GM18511 (cell line): Measurements from ENCODE around the gene CLCN2.
A peak's percentile ranks its signal among the peaks of the same experiment; 100 is the strongest.

Experiments used
- ATAC-seq: cut with Tn5 transposase; IDR thresholded peaks from one replicate; pipeline ENCODE4 v1.9.1; 2021; ENCODE audit warnings: mild to moderate bottlenecking, moderate library complexity; ENCODE audit not compliant: unreplicated experiment

Gene CLCN2

GRCh38 chr3:184361932-184362667 lies 695 bp upstream of the CLCN2 start:
- ATAC-seq: peak; percentile 11

GRCh38 chr3:184360929-184361531 lies 375 bp downstream of the CLCN2 start:
- peak; percentile 4 for ATAC-seq

- ATAC-seq: no peak
Observed at GRCh38 chr3:184360070-184360928, 1.1 kb downstream of the CLCN2 start.

GRCh38 chr3:184359610-184360009 lies 1.8 kb downstream of the CLCN2 start:
- no peak for ATAC-seq

GRCh38 chr3:184358921-184359350 lies 2.5 kb downstream of the CLCN2 start:
- no peak for ATAC-seq

DNA sequence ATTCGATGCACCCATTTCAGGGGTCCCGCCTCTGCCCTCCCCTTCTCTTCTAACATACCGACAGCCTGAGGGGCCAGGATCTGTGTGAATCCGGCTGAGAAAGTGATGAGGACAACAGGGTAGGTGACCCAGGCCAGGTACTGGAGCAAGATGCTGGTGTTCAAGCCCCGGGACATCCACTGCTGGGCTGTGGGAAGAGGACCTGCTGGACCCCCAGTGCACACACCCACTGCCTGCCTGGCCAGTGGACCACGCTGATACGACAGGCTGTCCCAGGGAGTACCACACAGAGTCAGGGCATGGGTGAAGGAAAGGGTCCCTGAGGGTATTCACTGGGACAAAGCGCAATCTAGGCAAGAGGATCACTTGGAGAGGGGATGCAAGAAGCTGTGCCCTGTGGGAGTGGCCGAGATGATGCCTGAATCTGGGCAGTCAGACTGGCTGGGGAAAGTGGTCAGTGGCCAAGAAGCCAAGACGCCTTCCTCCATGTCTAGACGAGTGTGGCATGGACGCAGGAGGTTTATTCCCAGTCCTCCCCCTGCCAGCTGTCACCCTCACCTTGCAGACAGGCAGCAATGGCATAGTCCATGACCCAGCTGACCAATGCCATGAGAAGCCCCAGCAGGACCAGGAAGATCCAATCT lies 3.2 kb downstream of the CLCN2 start:
- ATAC-seq: no peak

- no peak for ATAC-seq
Observed at GRCh38 chr3:184357248-184358123, 3.9 kb downstream of the CLCN2 start.

GRCh38 chr3:184355261-184356040 lies 6.0 kb downstream of the CLCN2 start:
- ATAC-seq: no peak

DNA sequence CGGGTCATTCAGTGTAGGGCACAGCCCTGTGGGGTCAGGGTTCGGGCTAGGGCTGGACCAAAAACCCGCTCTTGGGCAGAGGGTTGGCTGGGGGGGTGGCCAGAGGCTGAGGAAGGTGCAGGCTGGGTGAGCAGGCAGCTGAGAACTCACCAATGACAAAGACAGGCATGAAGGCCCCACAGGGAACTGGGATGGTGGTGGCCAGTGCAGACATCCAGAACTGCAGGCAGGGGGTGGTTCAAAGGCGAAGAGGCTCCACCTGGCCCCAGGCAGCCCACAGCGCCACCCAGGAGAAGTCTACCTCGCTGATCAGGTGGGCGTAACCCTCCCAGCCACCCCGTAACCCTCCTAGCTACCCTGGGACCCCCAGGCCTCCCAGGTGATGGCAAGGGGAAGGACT lies 6.7 kb downstream of the CLCN2 start:
- ATAC-seq: no peak

DNA sequence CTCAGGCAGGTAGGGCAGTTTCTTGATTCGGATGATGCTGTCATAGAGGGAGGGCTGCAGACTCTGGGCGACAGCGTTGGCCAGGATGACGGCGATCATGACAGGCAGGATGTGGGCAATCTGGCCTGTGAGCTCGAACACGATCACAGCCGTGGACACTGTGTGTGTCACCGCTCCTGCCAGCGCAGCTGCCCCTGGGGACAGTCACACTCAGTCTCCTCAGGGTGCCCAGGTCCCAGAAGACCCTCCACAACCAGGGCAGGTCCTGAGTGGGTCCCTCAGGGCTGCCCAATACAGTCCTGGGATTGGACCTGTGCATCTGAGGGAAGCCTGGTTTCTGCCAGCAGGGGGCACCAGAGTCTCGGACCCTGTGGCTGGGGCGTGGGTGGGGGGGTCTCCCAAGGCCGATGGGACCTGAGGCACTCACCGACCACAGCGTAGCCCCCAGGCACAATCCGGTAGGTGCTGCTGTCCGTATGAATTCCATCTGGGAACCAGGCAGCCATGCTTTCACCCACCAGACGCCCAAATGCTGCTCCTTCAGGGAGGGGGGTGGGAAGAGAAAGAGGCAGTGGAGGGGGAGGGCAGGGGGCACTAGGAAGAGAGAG lies 7.2 kb downstream of the CLCN2 start:
- no peak for ATAC-seq

DNA sequence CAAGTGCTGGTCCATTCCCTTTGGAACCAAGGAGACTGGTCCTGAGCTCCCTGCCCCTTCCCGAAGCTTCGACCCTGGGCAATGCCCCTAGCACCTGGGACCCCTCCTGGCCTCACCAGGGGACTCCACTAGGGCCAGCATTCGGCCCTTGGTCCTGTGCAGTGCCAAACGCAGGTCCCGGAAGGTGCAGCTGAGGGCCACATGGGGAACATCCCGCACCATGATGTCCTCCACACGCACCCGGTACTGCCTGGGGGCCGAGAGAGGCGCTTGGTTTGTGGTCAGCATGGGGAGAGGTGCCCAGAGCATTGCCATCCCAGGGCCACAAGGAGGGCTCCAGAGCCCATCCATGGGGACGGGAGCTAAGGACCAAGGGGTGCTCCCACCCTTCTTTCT lies 7.9 kb downstream of the CLCN2 start:
- no peak for ATAC-seq

- no peak for ATAC-seq
Observed at GRCh38 chr3:184352897-184353545, 8.4 kb downstream of the CLCN2 start.

DNA sequence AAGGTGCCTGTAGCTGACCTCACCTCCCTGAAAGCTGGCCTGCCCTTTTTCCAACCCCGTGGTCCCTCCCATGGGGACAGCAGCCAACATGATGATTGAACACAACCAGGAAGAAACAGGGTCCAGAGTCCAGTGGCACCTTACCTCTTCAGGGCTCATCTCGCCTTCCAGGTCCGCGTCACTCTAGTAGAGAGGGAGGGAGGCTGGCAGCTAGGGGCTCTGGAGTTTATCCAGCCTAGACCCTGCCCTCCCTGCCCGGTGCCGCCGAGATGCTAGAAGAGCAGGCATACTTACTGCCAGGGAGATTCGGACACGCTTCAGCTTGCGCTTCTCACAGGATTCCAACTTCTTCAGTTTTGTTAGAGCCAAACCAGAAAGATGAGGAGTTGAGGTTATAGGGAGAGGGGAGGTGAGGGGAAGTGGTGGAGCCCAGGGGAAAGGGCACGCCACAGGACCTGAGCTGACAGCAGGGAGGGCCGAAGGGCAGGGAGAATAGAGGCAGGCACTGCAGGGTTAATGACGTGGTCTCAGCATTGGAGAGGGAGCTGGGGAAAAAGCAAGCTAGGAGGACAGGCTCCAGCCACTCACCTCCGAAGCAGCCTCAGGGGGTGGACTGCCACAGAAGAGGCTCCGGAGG lies 9.1 kb downstream of the CLCN2 start:
- no peak for ATAC-seq

DNA sequence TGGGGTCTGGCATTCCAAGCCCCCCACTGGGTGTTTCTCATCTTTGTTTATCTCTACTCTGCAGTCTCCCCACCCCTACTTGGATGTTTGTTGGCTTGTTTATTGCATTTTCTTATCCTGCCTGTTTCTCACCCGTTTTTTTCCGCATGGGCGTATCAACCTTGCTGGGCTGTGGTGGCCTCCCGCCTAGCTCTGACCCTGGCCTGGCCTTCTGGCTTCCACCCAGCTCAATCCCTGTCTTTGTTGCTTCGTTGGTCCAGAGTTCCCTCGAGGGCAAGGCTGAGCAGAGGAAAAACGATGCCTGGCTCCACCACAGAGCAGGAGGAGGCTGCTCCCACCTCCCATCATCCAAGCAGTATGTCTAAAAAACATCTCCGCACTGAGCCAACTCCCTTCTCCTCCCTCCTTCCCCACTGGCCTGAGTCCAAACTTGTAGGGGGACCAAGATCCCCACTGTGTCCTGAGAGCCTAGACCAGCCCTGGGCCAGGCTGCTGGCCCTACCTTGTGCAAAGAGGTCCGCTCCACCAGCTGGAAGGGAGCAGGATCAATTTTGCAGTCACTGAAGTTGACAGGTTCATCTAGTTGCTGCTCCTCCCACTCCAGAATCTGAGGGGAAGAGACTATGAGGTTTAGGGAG lies 9.8 kb downstream of the CLCN2 start:
- no peak for ATAC-seq

DNA sequence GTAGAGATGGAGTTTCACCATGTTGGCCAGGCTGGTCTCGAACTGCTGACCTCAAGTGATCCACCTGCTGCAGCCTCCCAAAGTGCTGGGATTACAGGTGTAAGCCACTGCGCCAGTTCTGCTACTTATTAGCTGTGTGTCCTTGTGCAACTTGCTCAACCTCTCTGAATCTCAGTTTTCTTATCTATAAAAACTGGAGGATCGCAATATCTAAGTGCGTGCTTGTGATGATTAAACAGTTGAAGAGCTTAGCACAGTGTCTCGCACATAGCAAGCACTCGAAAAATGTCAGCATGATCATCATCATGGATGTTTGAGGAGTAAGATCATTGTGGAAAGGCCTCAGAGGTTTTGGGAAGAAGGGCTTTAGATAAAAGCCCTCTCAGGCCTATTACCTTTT lies 10.8 kb downstream of the CLCN2 start:
- ATAC-seq: no peak

DNA sequence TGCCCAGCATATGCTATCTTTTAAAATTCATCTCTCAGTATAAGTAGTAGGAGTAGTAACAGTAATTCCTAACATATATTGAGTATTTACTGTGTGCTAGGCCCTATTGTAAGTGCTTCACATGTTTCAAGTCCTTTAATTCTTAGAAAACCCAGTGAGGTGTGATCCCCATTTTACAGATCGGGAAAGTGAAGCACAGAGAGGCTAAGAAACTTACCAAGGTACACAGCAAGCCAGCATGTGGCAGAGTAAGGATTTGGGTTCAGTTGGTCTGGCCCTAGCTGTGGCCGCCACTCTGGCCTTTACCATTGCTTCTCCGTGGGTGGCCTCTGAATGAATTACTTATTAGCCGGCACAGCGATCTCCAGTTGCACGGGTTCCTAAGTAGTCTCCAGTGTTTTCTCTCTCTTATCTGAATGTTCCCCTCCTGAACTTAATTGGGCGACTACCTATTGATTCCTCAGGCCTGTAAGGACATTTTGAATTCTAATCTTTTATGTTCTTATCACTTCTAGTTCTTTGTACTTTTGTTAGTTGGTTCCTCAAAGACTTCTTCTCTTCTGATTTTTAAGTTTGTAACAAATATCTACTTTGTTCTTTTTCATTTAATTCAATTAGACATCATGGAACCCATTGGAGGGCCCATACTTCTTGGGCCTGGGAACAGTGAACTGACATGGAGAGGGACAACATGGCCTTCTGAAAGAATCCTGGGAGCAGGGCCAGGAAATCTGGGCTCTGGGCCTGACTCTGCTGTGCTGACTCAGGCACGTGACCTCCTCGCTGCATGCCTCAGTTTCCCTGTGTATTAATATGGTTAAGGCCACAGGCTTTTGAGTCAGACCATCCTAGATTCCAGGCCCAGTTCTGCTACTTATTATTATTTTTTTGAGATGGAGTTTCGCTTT lies 11.6 kb downstream of the CLCN2 start:
- no peak for ATAC-seq

GRCh38 chr3:184348057-184348382 lies 13.4 kb downstream of the CLCN2 start:
- no peak for ATAC-seq
